ENCODE measurements around the gene HPN.

Gene HPN

DNA sequence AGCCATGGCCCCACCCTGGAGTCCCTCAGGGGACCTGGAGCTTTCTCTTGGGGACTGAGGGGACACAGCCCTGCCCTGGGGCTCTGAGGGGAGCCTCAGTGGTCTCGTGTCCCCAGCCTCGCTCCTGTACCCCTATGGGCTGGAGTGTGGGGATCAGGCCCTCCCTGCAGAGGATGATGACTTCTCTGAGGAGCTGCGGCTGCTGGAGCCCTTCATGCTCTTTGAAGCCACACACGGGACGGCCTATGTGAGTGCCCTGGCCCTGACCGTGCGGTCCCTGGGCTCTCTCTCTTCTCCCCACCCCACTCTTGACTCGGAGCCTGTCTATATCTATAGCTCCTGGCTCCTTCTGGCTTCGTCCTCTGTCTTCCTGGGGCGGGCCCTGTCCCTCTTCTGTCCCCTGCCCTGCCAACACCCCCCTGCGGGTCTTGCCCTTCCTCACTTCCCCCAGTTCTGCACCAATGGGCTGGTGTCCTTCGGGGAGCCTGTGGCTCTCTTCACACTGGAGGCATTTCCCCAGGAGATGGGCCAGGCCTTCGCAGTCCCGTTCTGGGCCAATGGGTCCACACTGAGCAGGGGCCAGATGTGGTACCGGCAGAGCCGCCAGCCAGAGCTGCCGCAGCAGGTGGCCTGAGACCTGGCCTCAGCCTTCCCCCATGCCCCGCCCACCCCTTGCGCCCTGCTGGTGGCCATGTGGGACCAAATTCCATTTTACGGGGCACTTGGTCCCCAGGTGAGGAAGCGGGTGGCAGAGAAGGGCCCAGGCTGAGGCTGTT, 33.1 kb downstream of the HPN start:
- no peak overlapping the region for H3K4me3 ChIP-seq

DNA sequence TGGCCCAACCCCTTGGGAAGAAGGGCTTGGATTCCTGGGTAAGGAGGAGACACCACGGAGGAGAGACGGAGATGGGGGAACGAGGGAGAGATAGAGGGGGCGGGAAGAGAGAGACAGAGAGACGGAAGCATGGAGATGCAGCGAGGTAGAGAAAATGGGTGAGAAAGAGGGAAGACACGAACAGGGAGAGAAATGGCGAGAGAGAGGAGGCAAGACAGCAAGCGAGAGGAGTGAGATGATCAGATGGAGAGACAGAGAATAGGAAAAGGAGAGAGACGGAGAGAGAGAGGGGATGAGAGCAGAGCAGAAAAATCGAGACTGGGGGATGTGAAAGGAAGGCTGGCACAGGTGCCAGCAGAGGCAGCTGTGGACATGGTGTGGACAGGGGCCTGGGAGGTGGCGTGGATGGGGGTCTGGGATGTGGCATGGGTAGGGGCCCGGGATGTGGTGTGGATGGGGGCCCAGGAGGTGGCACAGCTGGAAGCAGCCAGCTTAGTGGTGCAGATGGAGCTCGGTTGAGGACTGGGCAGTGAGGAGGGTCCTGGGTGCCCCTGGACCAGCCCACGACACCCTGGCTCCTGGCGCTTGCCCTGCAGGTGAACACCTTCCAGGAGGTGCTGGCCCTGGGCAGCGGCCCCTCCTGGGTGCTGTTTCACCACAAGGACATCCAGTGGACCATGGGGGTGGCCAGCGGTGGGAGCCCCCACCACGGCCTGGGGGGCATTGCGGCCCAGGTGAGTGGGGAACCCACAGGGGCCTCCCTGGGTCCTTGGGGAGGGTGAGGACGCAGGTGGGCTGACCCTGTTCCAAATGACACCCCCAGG, 33.9 kb downstream of the HPN start:
- no peak overlapping the region for H3K4me3 ChIP-seq
- H3K27ac ChIP-seq: no peak overlapping the region

More for the DNA sequence above, 33.1 kb downstream of the HPN start:
- no peak overlapping the region for H3K27ac ChIP-seq

DNA sequence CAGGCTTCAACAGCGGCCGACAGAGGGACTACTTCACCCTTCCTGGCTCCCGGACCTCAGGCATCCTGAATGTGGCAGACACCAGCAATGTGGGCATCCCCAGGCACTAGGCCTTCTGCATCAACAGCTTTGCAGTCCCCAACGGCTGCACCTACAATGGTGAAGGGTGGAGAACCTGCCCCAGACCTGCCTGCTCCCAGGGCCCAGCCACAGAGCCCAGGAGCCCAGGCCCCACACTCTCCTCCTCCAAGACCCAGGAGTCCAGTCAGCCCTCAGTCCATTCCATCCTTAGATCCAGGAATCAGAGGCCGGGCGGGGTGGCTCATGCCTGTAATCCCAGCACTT, 34.5 kb downstream of the HPN start:
- Histone ChIP-seq H3K4me3 (no peak overlapping the region), H3K27ac (no peak overlapping the region)

DNA sequence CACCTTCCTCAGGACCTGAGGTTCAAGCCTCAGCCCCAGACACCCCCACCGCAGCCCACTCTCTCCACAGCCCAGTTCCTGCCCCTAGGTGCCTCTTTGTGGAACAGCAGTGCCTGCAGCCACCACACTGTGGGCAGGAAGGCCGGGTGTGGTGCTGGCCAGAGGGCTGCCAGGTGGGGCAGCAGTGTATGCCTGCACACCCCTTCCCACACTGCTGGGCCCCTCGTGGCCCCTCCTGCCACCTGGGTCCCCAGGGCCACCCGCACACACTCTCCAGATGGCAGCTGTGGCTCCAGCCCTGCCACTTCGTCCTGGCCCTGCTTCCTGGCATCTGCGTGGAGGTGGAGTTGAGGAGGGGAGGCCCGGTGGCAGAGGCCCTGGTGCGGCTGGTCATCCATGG, 35.1 kb downstream of the HPN start:
- H3K27ac ChIP-seq: no peak overlapping the region
- no peak overlapping the region for H3K4me3 ChIP-seq

DNA sequence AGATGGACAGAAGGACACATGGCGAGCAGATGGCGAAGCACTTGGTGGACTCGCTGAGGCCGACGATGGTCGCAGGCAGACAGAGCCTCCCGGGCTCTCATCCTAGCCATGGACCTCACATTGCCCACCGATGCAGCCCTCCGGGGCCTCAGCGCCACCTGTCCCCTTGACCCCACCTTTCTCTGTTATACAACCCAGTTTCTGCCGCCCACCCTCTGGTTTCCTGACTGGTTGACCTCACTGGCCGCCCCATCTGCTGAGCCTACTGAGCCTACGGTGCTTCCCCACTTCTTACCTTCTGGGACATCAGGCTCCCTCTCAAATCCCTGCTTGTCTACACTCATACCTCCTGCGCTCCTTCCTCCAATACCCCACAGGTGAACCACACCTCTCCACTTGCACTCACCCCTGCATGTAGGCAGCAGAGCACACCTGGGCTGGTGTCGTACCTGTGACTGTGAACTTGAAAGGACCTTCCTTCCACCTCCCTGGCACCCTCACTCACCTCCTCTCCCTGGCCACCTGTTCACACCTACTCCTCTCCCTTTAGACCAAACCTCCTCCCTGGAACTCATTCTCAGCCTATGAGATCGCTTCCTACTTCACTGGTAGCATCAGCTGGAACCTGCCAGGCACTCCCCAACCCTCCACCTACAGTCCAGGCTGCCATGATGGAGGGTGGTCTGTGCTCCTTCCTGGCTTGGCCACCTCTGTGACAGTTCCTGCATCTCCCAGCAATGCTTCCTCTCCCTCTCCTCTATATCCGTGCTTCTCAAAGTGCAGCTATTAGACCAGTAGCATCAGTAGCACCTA, 36.1 kb downstream of the HPN start:
- Histone ChIP-seq H3K27ac (no peak overlapping the region), H3K4me3 (no peak overlapping the region)

DNA sequence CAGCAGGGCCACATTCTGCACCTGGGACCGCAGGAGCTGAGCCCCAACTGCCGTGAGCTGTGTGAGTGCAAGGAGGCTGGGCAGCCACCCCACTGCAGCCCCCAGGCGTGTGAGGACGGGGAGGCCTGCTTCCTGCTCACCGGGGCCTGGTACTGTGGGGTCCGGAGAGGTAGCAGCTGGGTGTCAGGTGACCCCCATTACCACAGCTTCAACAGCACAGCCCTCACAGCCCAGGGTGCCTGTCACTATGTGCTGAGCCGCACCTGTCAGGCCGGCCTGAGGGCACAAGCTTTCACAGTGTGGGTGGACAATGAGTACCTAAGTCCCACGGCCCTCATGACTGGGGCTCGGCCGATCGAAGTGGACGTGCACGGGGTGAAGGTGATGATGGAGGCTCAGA, 38.3 kb downstream of the HPN start:
- no peak overlapping the region for H3K4me3 ChIP-seq

DNA sequence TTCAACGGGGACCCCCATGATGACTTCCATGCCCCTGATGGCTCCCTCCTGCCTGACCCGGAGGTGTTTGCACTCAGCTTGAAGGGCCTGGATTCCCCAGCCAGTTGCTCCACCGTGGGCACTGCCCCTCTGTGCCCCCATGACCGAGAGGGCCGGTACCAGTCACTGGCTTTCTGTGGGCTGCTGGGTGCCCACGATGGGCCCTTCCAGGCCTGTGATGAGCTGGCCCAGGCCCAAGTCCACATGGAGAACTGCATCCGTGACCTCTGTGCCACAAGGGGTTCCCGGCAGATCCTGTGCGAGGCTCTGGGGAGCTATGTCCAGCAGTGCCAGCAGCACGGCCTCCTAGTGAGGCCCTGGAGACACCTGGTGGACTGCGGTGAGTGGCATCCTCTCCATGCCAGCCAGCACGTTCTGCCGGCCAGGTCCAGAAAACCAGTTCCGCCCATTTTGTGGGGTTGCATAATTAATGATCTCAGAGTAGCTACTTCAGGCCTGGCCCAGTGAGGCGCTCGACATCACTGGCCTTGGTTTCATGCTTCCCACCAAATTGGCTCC, 39.2 kb downstream of the HPN start:
- no peak overlapping the region for H3K27ac ChIP-seq
- H3K4me3 ChIP-seq: no peak overlapping the region

More for the DNA sequence above, 38.3 kb downstream of the HPN start:
- no peak overlapping the region for H3K27ac ChIP-seq

DNA sequence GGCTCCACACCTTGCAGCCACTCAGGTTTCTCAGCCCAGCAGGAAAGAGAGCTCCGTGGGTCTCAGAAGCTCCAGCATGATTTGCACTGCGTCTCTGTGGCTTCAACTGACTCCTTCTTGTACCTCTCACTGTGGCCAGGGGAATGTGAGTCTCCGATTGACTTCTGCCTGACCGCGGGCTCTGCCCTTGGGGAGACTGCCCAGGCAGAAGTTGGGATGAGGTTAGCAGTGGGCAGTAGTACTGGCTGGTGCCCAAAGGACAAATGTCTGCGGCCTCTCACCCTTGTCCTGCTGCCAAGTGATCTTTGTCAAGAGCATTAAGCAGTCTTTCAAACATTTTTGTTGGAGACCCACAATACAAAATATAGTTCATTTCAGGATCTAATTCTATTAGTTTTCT, 39.7 kb downstream of the HPN start:
- Histone ChIP-seq H3K4me3 (no peak overlapping the region), H3K27ac (no peak overlapping the region)

DNA sequence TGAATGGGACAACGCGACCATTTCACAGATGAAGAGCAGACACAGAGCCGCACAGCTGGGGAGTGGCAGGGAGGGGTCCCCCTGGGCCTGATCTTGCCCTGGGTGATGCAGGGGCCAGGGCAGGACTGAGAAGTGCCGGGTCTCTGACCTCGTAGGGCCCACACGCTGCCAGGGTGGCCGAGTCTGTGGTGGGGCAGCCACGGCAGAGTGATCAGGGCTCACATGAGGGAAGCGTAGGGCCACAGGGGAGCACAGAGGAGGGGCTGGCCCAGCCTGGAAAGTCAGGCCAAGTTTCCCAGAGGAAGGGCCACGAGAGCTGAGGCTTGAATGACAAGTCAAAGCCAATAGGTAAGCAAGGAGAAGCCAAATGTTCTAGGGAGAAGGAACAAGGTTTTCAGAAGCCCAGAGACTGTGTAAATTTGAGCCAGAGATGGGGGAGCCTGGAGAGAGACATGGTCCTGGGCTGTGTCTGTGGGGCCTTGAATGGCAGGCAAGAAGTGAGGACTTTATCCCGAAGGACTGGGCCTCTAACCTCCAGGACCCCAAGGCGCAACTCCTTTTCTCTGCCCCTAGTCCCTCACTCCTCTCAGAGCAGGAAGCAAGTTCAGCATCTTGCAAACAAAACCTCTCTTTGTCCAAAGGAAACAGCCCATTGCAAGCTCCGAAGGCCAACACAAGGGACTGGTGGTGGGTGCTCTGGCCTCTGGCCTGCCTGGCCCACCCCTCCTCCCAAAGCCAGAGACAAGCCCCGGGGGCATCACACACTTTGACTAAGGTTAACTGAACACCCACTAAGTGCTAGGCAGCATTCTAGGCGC, 42.4 kb downstream of the HPN start:
- Histone ChIP-seq H3K27ac (no peak overlapping the region), H3K4me3 (no peak overlapping the region)

DNA sequence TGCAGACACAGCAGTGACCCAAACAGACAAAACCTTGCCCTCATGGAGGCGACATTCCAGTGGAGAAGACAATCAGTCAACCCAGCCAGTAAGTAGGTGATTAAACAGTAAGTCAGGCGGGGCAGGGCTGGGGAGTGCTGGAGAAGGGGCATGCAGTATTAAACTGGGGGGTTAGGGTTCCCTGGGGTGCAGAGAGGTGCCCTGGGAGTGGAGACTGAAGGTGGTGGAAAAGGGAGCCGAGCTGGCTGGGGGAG, 42.9 kb downstream of the HPN start:
- no peak overlapping the region for H3K27ac ChIP-seq
- no peak overlapping the region for H3K4me3 ChIP-seq

DNA sequence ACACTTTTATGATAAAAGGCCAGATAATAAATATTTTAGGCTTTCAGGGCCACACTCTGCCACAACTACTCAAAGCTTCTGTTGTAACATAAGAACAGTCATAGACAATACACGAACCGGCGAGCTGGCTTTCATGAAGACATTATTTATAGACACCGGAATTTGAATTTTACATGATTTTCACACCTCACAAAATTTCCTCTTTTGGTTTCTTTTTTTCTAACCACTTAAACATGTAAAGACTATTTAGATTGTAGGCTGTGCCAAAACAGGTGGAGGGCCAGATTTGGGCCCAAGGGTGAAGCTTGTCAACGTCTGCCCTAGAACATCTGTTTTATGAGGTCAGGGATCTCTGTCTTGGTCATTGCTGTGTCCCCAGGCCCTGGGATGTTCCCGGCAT, 44.4 kb downstream of the HPN start:
- Histone ChIP-seq H3K27ac (peak overlapping the region in 2 of 21 experiments; percentile 4 to 10), H3K4me3 (no peak overlapping the region)

DNA sequence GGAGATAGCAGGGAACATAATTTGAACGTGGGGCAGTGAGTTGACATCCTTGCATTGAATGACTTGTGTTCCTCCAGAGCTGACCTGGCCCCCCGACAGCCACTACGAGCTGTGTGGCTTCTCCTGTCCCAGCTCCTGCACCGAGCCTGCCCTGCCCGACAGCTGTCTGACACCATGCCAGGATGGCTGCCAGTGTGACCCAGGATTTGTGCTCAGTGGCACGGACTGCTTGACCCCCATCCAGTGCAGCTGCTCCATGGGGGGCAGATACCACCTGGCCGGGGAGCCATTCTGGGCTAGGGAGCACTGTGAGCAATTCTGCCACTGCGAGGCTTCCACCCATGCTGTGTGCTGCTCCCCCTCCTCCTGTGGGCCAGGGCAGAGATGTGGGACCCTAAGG, 44.9 kb downstream of the HPN start:
- no peak overlapping the region for H3K4me3 ChIP-seq
- peak overlapping the region in 1 of 21 experiments; percentile 4 for H3K27ac ChIP-seq

DNA sequence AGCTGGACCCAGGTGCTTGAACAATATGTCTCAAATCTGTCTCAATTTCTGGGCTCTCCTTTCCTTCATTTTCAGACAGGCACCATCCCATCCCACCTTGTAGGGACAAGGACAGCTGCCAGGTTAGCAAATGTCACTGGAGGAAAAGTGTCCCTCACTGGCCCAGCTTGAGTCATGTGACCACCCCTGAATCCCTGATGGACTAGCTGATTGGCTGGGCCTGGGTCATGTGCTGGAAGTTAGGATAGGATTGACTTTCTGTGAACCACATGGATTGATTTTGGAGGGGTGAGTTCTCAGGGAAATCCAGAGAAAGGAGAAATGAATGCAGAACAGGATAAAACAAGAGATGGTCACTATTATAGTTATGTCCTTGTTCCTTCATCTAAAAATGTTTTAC, 45.9 kb downstream of the HPN start:
- no peak overlapping the region for H3K27ac ChIP-seq
- H3K4me3 ChIP-seq: no peak overlapping the region

DNA sequence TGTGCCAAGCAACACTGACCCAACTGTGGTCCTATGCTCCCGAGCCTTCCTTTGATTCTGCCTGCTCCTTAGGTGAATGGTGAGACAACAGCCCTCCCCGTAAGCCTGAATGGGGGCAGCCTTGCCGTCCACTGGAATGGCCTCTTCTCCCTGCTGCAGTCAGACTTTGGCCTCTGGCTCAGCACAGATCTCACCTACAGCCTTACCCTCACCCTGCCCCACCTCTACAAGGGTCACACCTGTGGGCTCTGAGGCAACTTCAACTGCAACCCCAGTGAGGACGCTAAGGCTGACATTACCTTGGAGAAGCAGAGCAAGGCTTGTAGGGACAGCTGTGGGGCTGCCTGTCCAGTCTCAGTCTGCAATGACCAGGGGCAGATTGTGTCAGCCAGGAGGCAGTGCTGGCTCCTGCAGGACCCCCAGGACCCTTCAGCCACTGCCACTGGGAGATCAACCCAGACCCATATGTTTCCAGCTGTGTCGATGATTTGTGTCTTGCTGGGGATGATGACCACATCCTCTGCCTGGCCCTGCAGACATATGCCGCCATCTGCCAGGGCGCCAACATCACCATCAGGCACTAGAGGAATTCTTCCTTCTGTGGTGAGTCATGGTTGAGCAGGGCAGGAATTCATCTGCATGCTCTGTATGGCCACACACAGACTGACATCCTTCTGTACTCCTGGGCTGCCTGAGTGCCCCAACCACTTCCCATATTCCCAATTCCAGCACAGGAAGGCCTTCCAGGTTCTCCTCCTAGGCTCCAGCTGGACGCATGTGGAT, 46.8 kb downstream of the HPN start:
- Histone ChIP-seq H3K27ac (no peak overlapping the region), H3K4me3 (no peak overlapping the region)

DNA sequence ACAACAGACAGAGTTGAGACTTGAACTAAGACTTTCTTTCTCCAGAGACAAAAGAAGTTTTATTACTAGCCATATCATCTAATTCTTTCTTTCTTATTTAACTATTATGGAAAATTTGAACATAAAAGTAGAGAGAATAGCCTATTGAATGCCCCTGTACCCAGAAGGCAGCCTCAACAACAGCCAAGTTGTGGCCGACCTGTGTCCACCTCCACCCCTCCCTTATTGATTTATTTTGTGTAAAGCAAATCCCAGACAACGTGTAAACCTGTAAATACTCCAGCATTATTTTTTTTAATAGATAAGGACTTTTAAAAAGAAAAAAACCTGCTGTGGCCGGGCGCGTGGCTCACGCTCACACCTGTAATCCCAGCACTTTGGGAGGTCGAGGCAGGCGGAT, 48.0 kb downstream of the HPN start:
- H3K4me3 ChIP-seq: no peak overlapping the region
- H3K27ac ChIP-seq: no peak overlapping the region

DNA sequence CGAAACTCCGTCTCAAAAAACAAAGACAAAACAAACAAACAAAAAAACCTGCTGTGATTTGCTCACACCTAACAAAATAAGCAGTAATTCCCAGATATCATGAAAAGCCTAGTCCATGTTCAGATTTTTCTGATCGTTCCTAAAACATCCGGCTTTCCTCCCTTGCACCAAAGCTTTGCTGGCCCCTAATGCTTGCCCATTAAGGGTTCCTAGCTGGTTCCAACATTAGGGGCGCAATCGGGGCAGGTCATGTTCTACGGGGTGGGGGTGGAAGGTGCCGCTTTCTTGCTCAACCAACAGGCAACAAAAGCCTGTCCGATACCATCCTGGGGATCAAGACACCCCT, 48.6 kb downstream of the HPN start:
- no peak overlapping the region for H3K4me3 ChIP-seq

DNA sequence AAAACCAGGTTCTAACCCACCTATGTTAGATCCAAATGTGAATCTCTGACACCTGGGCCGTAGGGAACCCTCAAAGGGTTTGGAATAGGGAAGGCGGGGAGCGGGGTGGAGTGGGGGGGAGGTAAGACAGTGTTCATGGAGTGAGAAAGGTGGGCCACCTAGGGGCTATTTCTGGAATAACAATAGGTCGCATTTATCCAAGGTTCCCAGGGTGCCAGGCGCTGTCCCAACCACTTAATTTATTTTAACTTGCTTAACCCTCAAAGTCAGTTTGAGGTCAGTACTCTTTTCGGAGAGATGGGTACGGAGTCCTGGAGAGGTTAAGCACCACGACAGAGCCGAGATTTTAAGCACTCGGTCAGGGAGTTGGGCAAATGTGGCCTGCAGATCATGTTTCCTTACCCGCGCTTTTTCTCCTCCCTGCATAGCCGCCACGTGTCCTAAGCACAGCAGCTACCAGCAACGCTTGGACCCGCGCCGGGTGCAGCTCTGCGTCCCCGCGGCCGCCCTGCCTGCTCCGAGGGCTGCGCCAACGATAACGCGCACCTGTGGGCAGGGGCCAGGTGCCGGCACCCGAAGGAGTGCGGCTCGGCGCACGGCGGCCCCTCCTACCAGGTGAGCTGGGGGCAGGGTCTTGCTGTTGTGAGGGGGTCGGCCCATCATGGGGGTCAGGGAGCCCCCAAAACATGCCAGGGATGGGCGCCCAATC, 49.1 kb downstream of the HPN start:
- H3K4me3 ChIP-seq: peak overlapping the region in 1 of 7 experiments; percentile 12

More for the DNA sequence above, 48.6 kb downstream of the HPN start:
- peak overlapping the region in 1 of 21 experiments; percentile 60 for H3K27ac ChIP-seq

DNA sequence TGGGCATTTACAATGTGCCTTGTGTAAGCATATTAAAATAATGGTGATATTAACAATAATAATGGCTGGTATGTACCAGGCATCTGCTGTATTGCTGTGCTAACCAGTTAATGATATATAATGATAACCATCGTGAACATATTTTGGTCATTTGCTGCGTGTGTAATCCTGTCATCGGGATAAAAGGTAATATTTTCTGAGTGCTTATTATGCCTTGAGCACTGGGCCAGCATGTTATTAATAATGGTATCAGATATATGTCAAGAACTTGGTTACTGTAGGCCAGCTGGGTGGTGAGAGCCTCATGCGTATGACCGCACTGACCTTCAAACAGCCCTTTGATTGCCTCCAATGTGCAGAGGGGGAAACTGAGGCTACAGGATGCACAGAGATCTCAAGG, 51.9 kb downstream of the HPN start:
- H3K4me3 ChIP-seq: no peak overlapping the region
- peak overlapping the region in 1 of 21 experiments; percentile 42 for H3K27ac ChIP-seq

More for the DNA sequence above, 49.1 kb downstream of the HPN start:
- H3K27ac ChIP-seq: peak overlapping the region in 3 of 21 experiments; percentile 6 to 60 (median 12)

Data from skin epidermis (tissue), 12 donors.